Fibroblast of skin of abdomen (primary cell): ENCODE data around the gene SBNO2.
A peak's percentile ranks its signal among the peaks of the same experiment; 100 is the strongest.

Experiments used
- DNase-seq: peaks from one replicate; pipeline ENCODE4 v3.0.0-alpha.2; 2013

The SBNO2 gene

DNA sequence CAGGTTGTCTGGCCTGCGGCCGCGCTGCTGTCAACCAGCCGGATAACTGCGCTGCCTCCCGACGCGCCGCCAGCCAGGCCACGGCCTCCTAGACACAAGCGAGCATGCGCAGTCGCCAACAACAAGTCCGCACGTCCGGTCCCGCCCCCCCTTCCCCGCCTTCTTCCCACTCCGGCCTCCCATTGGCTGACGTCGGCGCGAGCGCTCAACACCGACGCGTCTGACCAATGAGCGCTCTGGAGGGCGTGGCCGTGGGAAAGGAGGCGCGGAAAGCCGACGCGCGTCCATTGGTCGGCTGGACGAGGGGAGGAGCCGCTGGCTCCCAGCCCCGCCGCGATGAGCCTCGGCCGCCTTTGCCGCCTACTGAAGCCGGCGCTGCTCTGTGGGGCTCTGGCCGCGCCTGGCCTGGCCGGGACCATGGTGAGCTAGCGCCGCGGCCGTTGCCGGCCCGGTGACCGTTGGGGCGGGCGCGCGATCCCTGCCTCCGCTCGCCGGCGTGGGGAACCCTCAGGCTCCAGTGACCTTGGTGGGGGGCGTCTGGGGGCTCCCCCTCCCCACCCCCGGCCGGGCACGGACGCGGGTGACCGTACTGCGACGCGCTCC is 70.3 kb downstream of the SBNO2 start, which contains the start of gene GPX4:
GPX4 (plus strand) TSS at position 287 of the 603 bp plus-strand sequence; CDS start at position 337, 50 bp downstream.
- peak; percentile 100 for DNase-seq

DNA sequence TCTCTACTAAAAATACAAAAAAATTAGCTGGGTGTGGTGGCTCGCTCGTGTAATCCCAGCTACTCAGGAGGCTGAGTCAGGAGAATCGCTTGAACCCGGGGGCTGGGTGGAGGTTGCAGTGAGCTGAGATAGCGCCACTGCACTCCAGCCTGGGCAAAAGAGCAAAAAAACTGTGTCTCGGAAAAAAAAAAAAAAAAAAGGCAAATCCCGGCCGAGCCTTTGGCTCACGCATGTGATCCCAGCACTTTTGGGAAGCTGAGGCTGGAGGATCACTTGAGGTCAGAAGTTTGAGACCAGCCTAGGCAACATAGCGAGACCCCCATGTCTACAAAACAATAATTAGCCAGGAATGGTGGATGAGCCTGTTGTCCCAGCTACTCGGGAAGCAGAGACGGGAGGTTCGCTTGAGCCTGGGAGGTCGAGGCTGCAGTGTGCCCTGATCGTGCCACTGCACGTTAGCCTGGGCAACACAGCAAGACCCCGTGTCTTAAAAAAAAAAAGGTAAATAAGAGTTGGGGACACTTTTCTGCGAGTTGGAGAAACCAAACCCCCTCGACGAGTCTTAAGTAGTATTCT is 70.8 kb downstream of the SBNO2 start:
- DNase-seq, result no peak

DNA sequence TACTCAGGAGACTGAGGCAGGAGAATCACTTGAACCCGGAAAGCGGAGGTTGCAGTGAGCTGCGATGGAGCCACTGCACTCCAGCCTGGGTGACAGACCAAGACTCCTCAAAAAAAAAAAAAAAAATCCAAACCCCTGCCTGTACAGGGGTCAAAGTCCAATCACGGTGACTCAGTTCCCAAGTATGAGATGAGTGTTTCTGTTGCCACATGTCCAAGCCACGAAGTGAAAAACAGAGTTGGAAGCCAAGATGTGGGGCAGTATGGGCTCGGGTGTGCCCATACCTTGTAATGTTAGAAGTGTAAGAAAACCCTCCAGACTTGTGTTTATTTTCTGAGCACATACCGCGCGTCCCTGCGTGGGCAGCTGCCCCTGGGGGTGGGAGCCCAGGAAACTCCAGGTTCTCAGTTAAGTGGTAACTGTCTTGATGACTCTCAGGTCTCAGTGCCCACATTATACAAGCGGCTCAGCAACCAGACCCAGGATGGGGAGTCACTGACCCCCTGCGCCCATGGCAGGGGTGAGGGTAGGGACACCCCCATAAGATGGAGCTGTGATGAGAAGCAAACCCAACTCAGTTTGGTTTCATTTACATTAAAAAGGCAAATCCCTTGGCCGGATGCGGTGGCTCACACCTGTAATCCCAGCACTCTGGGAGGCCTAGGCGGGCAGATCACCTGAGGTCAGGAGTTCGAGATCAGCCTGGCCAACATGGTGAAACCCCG is 71.5 kb downstream of the SBNO2 start:
- DNase-seq, result peak; percentile 98

DNA sequence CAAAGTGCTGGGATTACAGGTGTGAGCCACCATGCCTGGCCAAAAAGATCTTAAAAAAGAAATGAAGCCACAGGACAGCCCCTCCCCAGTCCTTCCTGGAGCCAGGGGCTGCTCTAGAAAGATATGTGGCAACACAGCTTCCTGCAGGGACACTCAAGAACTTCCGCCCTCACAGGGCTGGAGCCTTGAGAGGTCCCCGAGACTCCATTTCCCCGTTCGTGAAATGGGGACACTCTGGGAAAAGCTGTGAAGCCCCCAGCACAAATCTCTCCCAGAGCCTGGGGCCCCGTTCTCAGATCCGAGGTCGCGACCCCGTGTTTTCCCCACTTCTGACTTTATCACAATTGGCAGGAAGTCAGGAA is 72.8 kb downstream of the SBNO2 start:
- DNase-seq, result no peak

DNA sequence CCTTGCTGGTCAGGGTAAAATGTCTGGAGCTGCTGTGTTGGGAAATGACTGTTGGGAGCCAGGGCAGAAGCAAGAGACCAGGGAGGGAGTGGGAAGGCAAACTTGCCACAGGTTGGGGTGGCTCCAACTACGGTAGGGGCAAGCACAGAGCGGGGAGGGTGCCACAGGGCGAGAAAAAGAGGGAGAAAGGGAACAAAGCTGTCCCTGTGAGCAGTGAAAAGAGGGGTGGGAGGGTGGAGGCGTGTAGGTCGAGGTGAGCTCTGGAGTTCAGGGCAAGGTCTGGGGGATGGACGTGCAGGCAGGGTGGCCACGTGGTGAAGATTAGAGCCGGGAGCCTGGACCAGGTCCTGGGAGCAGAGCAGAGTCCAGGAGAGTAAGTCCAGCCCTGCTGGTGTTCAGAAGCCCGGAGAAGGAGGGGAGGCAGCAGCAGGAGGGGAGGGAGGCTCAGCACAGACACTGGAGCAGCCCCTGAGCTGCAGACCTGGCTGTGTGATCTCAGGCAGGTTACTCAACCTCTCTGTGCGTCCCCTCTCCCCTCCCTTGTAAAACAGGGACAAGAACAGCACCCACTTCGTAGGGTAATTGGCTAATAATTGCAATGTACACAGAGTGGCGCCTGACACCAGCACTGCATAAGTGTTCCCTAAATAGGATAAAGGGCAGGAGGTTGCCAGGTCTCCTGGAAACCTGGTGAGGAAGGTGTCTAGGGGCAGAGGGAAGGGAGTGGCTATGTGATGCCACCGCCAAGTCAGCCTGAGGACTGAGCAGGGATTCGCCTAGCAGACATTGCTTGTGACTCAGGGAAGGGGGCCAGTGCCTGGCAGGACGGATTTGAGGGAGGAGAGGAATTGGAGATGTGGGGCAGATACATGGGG is 75.7 kb downstream of the SBNO2 start:
- no peak for DNase-seq

DNA sequence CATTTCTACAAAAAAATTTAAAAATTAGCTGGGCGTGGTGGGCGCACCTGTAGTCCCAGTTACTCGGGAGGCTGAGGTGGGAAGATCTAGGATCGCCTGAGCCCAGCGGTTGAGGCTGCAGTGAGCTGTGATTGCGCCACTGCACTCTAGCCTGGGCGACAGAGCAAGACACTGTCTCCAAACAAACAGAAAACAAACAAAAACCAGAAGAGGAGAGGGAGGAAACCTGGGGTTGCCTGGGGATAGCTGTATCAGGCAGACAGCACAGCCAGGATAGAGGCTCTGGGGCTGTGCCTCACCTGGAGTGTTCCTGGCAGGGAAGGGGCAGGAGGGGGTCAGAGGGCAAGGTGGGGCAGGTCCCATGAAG is 76.3 kb downstream of the SBNO2 start:
- no peak for DNase-seq

DNA sequence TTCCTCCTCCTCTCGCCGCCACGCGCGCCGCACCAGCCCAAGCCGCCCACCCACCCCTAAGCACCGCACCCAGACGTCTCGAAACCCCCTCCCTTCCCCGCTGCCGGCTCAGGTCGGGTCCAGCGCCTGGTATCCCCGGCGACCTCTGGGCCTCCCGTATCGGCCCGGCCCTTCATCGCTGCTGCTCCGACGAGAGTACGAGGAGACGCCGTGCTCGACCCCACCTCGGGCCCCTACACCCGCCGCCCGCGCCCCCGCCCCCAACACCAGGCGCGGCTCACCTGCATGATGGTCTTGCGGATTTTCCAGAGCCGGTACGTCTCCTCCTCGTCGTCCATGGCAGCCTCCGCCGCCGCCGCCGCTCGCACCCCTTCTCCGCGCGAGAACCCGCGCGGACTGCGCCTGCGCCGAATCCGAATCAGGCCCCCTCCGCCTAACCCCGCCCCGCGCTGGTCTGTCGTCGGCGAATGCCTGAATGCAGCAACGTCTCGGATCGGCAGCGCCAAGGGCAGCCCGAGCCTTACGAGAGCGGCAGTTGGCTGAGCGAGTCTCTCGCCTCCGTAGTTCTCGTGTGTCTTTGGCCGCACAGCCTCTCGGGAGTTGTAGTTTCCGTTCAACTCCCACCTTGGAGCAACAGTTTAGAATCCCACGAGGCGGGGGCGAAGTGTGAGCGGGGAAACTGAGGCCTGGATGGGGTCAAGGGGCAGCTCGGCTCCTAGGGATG is 78.9 kb downstream of the SBNO2 start, which contains the start of gene POLR2E:
POLR2E (minus strand) TSS at position 398 of the 724 bp plus-strand sequence; CDS start at position 338, 60 bp downstream.
- DNase-seq, result peak; percentile 98

DNA sequence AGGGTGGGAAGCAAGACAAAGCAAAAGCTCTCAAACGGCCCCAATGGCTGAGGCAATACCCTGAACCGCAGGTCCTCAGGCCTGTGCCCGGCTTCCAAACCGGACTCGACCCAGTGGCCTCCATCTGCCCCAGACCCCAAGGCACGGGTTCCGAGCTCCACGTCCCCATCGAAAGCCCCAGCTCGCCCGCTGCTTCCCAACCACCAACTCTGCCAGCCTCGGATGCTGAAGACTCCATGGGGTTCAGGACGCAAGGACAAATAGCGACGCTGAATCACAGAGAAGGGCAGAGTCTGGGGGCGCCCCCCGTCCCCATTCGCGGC is 79.5 kb downstream of the SBNO2 start:
- no peak for DNase-seq

DNA sequence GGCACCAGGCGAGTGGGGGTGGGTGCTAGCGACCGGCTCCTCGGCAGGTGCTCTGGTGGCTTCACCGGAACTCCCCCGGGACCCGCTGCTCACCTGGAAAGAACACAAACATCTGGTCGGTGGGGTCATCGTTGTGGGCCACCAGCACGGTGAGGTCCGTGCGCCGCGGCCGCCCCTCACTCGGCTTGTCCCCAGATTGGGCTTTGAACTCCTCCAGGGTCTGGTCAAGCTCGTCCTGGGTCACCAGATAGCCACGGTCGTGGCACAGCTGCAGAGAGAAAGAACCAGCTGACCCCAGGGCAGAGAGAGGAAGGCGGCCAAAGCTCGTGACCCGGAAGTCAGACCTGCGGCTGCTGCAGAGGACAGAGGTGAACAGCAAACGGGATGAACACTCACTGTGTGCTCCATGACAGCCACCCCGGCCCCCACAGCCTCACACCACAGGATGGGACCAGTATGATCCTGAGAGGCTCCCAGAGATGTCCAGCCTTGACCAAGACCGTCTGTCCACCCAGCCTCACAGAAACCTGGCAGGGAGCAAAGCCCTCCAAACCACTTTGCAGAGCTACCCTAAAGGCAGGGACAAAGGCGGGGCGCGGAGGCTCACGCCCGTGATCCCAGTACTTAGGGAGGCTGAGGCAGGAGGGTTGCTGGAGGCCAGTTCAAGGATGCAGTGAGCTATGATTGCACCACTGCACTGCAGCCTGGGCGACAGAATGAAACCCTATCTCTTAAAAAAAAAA is 80.1 kb downstream of the SBNO2 start:
- DNase-seq, result no peak

DNA sequence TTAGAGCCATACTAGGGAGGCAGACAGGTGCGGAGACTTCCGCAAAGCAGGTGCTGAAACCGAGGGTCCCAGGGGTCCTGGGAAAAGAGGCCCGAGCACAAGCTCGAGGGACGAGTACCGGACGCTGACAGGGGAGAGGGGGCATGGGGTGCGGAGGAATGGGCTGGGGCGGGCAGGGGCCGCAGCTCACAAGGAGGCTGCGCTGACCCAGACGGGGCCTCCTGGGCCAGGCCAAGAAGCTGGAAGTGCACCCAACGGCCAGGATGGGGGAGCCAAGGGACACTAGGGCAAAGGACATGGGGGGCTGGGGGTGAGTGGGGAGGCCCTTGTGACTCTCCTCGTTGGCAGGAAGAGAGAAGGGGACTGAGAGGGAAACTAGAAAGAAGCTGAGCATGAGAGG is 80.7 kb downstream of the SBNO2 start:
- no peak for DNase-seq

DNA sequence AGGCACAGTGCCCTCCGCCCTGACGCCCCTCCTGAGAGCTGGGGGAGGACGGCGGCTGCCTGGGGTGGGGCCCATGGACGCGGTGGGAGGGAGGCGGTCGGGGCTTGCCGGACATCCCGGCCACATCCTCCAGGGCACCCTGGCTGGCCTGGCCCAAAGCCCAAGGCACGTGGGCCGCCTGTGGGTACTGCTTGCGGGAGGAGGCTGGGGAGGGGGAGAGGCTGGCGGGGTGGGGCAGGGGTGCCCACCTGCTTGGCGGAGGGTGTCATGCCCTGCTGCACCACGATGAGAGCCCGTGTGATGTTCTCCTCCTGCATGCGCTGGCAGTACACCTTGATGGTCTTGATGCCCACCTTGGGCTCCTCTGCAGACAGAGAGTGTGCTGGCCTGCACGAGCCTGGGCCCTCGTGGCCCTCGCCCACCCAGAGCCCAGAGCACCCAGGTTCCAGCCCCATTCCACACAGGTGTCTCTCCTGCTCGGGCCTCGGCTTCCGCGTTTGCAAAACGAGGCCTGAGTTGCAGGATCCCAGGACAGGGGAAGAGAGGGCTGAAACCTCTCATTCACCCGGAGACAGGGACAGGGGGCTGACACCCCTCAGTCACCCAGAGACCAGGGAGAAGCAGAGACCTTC is 82.4 kb downstream of the SBNO2 start:
- DNase-seq, result no peak

DNA sequence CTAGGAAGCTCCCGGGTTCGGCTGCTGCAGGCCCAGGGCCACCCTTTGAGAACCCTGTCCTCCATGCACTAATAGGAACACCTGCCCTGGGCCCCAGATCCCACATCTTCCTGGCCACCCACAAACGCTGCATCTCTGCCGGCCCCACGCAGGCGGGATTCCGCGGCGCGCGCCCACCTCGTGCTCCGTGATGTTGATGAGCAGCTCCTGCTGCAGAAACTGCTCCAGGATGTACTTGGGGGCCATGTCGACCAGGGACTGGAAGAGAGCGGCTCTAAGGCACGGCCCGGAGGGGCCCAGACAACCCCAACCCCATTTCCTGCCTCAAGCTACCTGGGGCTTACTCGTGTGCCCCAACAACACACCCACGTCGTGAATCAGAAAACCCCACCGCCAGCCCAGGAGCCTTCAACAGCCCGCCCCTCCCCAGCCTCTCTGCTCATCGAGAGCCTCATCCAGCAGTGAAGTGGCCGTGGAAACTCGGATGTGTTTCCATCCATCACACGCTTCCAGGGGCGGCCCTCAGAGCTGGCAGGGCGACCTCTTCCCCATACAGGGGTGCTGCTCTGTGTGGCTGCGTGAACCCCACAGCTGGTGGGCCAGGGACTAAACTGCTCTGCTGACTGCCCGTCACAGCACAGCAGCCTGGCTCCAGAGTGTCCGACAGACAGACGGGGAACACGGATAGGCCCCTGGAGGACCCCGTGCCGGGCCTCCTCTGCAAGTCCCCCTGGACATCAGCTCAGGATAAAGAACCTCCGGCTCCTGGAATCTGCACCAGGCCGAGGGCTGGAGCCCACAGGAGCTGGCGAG is 83.1 kb downstream of the SBNO2 start:
- DNase-seq, result no peak

DNA sequence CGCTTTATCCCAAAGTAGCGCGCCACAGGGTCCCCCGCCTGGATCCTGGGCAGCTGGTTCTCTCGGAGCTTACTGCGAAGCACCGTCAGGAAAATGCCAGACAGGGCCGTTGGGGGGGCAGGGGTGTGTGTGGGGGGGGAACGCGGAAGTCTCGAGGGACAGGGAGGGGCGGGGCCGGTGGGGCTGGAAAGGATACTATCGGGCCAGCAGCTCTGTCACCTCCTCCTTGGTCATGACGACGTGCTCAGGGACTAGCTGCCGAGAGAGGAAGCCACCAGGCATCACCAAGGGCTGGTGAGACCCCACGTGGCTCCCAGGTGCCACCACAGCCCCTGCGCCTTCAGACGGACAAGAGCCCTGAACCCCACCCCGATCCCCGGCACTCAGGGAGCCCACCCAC is 84.2 kb downstream of the SBNO2 start:
- no peak for DNase-seq

DNA sequence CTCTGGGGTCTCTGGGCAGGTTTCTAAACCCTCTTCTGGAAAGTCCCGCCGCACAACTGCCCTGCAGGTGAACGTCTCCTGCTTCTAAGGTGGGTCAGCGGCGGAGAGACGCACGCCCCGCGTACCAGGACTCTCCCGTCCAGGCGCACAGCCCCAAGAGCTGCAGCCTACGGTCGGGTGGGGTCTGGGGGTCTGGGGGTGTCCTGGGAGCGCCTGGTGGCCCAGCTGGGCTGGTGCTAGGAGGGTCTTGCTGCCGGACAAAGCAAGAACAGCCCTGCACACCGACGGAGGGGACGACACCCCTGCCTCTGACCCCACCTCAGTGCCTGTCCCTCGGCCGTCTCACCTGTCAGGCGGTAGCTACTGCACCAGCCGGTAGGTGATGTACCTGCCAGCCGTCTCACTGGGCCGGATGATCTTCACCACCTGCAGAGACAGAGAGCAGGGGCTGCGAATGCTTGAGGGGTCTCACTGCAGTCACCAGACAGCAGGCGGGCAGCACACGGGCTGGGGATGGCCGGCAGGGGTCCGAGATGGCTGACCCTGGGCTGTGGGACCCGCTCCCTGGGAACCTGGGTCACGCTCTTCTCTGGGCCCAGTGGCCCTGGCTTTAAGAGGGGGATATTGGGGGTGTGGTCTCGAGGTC is 84.8 kb downstream of the SBNO2 start:
- no peak for DNase-seq

DNA sequence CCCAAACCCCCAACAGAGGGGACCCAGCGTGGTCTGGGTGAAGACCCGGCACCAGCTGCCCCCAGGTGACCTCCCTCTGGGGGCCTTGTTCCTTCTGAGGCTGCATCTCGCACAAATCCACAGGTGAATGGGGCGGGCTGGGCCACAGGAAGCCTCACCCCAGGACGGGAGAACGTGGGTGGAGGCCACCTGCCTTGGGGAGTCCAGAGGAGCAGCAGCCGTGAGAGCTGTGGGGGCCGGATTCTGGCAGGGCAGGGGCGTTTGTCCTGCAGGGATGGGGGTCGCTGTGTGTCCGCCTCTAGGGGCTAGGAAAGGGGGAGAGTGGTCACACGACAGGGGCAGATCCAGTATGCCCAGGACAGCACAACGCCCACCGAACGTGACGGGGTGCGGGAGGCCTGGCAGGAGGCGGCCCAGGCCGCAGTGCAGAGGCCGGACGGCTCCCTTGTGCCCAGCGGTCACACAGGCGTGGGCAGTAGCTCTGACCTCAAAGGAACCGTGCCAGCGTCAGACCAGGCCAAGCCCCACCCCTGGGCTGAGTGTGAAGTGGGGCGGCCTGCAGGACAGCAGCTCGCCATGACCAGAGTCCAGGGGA is 85.6 kb downstream of the SBNO2 start:
- DNase-seq, result no peak

DNA sequence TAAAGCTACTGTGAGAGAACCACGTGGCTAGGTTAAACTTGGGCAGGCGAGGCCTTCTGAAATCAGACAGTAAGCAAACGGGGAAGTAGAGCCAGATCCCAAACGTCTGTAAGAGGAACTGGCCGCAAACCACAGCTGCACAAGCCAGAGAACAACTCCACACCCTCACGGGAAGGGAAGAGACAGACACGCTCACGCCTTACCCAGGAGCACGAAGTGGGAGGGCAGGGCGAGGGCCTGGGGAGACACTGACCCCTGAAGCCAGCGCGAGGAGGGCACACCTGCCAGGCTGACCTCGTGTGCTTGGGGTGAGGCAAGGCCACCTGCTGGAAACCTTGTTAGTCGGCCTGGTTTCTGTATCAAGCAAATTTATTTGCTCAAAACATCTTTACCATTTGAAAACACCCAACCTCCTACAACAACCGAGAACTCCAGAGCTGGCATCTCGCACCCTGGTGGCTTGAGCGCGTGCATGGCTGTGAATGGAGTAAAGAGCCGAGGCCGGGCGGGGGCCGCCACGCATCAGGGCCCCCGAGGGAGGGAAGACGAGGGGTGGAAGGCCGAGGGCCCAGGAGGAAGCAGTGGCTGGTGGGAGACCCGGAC is 86.2 kb downstream of the SBNO2 start:
- no peak for DNase-seq

DNA sequence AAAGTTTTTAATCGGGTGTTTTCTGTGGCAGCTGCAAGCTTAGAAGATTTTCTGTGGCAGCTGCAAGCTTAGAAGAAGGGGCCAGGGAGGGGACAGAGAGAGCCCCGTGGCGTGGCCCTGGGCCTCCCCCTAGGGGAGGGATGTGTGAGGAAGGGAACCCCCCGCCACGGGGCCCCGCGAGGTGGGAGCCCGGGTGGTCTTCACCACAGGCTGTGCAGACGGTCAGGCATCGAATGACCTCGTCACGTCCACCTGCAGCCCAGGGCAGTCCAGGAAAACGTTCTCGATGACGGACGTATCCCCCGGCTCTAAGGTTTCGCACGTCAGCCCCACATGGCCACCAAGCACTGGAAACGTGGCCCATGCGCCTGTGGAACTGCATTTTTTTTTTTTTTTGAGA is 87.5 kb downstream of the SBNO2 start:
- DNase-seq, result no peak

DNA sequence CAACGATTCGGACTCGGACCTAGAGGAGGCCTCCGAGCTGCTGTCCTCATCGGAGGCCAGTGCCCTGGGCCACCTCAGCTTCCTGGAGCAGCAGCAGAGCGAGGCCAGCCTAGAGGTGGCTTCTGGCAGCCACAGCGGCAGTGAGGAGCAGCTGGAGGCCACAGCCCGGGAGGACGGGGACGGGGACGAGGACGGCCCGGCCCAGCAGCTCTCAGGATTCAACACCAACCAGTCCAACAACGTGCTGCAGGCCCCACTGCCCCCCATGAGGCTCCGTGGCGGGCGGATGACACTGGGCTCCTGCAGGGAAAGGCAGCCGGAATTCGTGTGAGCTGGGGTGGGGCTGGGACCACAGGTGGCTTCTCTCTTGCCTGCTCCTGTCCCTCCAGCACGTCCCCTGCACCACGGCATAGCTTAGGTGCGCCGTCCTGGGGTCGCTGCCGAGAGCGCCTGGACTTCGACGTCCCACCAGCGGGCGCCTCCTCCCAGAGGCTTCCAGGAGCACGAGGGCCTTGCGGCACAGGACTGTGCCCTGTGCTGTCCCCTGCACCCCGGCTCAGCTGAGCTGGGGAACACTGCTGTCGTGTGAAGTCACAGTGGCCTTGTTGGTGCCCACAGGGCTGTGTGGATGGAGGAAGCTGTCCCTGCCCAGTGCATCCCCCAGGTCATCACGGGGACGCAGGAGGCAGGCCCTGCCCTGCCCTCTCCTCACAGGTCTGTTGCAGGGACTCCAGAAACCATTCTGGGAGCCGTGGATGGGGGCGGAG is 88.2 kb downstream of the SBNO2 start:
- no peak for DNase-seq
